Testis (tissue), 2 donors: ENCODE measurements around the gene KLHL29.

ENCODE experiments used
- POLR2A ChIP-seq: fragments of 450-650 bp; IDR thresholded peaks from one replicate; pipeline ENCODE4 v1.6.1; 2017; ENCODE audit warnings: antibody characterized with exemption, mild to moderate bottlenecking, moderate library complexity
- TF ChIP-seq, protein P1 (sequence below), 3 experiments: fragments of 450-650 bp in 2 of 3; fragments of 200-600 bp in 1 of 3; sonication (generic) in 1 of 3; IDR thresholded peaks; one replicate each; pipeline ENCODE4 v1.5.1; 2016 to 2019; ENCODE audit warnings: antibody characterized with exemption in 3 of 3, mild to moderate bottlenecking in 2 of 3, moderate library complexity in 1 of 3

GRCh38 chr2:23385351-23385747 lies 370 bp downstream of the KLHL29 start:
- TF ChIP-seq, protein P1, sequence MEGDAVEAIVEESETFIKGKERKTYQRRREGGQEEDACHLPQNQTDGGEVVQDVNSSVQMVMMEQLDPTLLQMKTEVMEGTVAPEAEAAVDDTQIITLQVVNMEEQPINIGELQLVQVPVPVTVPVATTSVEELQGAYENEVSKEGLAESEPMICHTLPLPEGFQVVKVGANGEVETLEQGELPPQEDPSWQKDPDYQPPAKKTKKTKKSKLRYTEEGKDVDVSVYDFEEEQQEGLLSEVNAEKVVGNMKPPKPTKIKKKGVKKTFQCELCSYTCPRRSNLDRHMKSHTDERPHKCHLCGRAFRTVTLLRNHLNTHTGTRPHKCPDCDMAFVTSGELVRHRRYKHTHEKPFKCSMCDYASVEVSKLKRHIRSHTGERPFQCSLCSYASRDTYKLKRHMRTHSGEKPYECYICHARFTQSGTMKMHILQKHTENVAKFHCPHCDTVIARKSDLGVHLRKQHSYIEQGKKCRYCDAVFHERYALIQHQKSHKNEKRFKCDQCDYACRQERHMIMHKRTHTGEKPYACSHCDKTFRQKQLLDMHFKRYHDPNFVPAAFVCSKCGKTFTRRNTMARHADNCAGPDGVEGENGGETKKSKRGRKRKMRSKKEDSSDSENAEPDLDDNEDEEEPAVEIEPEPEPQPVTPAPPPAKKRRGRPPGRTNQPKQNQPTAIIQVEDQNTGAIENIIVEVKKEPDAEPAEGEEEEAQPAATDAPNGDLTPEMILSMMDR (IDR thresholded peaks at IDR 0.05), result no peak
- no peak for TF ChIP-seq POLR2A
